Suprapubic skin (tissue), 4 donors: ENCODE results near the gene TAF6L. TPM values are rescaled to one million over a fixed set of nuclear protein-coding genes. Genes with fewer than 3 reads are reported as not detected.
"Not testable (repeated sequence)": the region's sequence is repeated elsewhere in the genome, so short reads cannot be mapped to it uniquely, and the experiment has no call there.

Experiments
- DNase-seq, 2 donors: peaks; one replicate each; pipeline ENCODE4 v3.0.0-alpha.2; 2019; ENCODE audit warnings: low spot score in 2 of 2
- H3K27ac ChIP-seq: fragments of 200-600 bp; sonication (generic); one replicate; pipeline ENCODE4 v1.5.1; 2019
- H3K27me3 ChIP-seq: fragments of 200-600 bp; sonication (generic); one replicate; pipeline ENCODE4 v1.5.1; 2019
- H3K36me3 ChIP-seq: fragments of 200-600 bp; sonication (generic); one replicate; pipeline ENCODE4 v1.5.1; 2019
- H3K4me1 ChIP-seq: fragments of 200-600 bp; sonication (generic); one replicate; pipeline ENCODE4 v1.5.1; 2019
- H3K4me3 ChIP-seq: fragments of 200-600 bp; sonication (generic); one replicate; pipeline ENCODE4 v1.5.1; 2019; ENCODE audit warnings: mild to moderate bottlenecking
- H3K9me3 ChIP-seq: fragments of 200-600 bp; sonication (generic); one replicate; pipeline ENCODE4 v1.5.1; 2019
- CTCF ChIP-seq, 2 donors: fragments of 200-600 bp in 1 of 2; fragments of 450-650 bp in 1 of 2; sonication (generic) in 1 of 2; IDR thresholded peaks; one replicate each; pipeline ENCODE4 v1.5.1; 2016 to 2019; ENCODE audit warnings: antibody characterized with exemption in 2 of 2, mild to moderate bottlenecking in 1 of 2, moderate library complexity in 1 of 2
- EP300 ChIP-seq: sonication (generic); formaldehyde crosslinking; IDR thresholded peaks from one replicate; pipeline ENCODE4 v1.6.1; 2017; ENCODE audit warnings: antibody characterized with exemption
- POLR2A ChIP-seq, 2 donors: fragments of 450-650 bp; IDR thresholded peaks; one replicate each; pipeline ENCODE4 v1.6.1; 2017; ENCODE audit warnings: antibody characterized with exemption in 2 of 2, mild to moderate bottlenecking in 2 of 2, moderate library complexity in 2 of 2
- POLR2AphosphoS5 ChIP-seq, 3 donors: sonication (generic); formaldehyde crosslinking; IDR thresholded peaks; one replicate each; pipeline ENCODE4 v1.6.1; 2017; ENCODE audit warnings: antibody characterized with exemption in 3 of 3
- WGBS: methylation state at CpG from one replicate; pipeline ENCODE4 v1.1.5; 2018; 5-methylcytosine and 5-hydroxymethylcytosine counted together
- total RNA-seq, 4 donors: library from RNA; depleted of rRNA; stranded (reverse); fragments of >200 nt; gene quantifications; one replicate each; pipeline ENCODE4 v1.1.0, GENCODE V29; 2016

The TAF6L gene
- total RNA-seq, 4 donors from 2014 or later = 10.2 to 48.7 (median 21.9) TPM

GRCh38 chr11:62752994-62753735 is 18.0 kb upstream of the TAF6L start:
- H3K9me3 ChIP-seq = no peaks in the 10 kb centered on the region
- peaks cover 14% of the 10 kb centered on the region for H3K36me3 ChIP-seq
- H3K4me1 ChIP-seq = peaks cover 38% of the 10 kb centered on the region
- no peak for DNase-seq
- TF ChIP-seq POLR2A (IDR thresholded peaks at IDR 0.05) (no peak), CTCF (IDR thresholded peaks at IDR 0.05) (no peak), POLR2AphosphoS5 (IDR thresholded peaks at IDR 0.05) (no peak), EP300 (no peak)
- 56% methylated on average over 13 of the region's 15 CpGs for WGBS
- no peaks in the 10 kb centered on the region for H3K27me3 ChIP-seq
- H3K4me3 ChIP-seq = peak overlapping the region; percentile 78
- peak overlapping the region; percentile 96 for H3K27ac ChIP-seq

- peaks cover 36% of the 10 kb centered on the region for H3K4me1 ChIP-seq
- TF ChIP-seq POLR2A (IDR thresholded peaks at IDR 0.05) = peak in 1 of 2 donors; percentile 55
- TF ChIP-seq POLR2AphosphoS5 (IDR thresholded peaks at IDR 0.05) = peak; percentile 67 to 89 (median 73)
- TF ChIP-seq CTCF (IDR thresholded peaks at IDR 0.05) = no peak
- TF ChIP-seq EP300 = no peak
- peaks cover 7% of the 10 kb centered on the region for H3K36me3 ChIP-seq
- H3K27ac ChIP-seq = peak within 1 kb of the TSS; percentile 96
- no peaks in the 10 kb centered on the region for H3K27me3 ChIP-seq
- peak; percentile 99 for DNase-seq
- WGBS = 1% methylated on average over 43 of the region's 47 CpGs
- no peaks in the 10 kb centered on the region for H3K9me3 ChIP-seq
- H3K4me3 ChIP-seq = peak within 1 kb of the TSS; percentile 78
Measured at GRCh38 chr11:62753736-62754603, 17.2 kb upstream of the TAF6L start, which contains the start of gene ZBTB3. TSS of gene ZBTB3 (minus strand) at chr11:62754160. CDS start at chr11:62753664, 496 bp downstream.

DNA sequence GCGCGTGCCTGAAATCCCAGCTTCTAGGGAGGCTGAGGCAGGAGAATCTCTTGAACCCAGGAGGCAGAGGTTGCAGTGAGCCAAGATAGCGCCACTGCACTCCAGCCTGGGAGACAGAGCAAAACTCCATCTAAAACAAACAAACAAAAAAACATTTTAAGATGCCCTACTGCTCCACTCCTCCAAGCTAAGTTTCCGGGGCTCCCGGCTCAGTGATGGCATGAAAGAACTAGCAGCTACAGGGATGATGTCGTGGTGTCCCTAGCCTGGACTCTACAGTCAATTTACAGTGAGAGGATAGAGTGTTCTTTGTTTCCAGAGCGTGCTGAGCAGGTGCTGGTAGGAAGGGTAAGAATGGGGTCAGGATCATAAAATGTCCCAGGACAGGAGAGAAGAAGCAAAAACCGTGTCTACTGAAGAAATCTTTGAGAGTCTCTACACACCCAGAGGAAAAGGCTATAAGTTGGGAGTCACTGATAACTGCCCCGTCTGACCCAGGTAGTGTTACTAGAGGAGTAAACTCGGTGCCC is 16.0 kb upstream of the TAF6L start:
- 73% methylated on average over 10 of the region's 10 CpGs for WGBS
- TF ChIP-seq CTCF (IDR thresholded peaks at IDR 0.05) = no peak
- TF ChIP-seq EP300 = no peak
- no peak for TF ChIP-seq POLR2AphosphoS5 (IDR thresholded peaks at IDR 0.05)
- no peak for TF ChIP-seq POLR2A (IDR thresholded peaks at IDR 0.05)
- Histone ChIP-seq H3K27me3 (no peaks in the 10 kb centered on the region), H3K27ac (no peak overlapping the region), H3K4me3 (no peak overlapping the region), H3K4me1 (peaks cover 33% of the 10 kb centered on the region), H3K36me3 (peaks cover 4% of the 10 kb centered on the region), H3K9me3 (no peaks in the 10 kb centered on the region)
- DNase-seq = no peak

GRCh38 chr11:62757846-62758788 is 13.1 kb upstream of the TAF6L start:
- Histone ChIP-seq H3K27ac (no peak overlapping the region), H3K4me3 (no peak overlapping the region), H3K4me1 (peaks cover 29% of the 10 kb centered on the region), H3K9me3 (no peaks in the 10 kb centered on the region), H3K27me3 (no peaks in the 10 kb centered on the region), H3K36me3 (no peaks in the 10 kb centered on the region)
- 66% methylated on average over 9 of the region's 9 CpGs for WGBS
- no peak for DNase-seq
- TF ChIP-seq EP300 (no peak), CTCF (IDR thresholded peaks at IDR 0.05) (no peak), POLR2AphosphoS5 (IDR thresholded peaks at IDR 0.05) (no peak), POLR2A (IDR thresholded peaks at IDR 0.05) (no peak)

DNA sequence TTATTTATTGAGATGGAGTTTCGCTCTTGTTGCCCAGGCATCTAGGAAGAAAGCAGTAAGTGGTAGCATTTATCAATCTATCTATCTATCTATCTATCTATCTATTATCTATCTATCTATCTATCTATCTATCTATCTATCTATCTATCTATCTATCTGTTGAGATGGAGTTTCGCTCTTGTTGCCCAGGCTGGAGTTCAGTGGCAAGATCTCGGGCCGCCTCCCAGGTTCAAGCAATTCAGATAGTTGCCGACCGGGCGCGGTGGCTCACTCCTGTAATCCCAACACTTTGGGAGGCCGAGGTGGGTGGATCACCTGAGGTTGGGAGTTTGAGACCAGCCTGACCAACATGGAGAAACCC is 10.3 kb upstream of the TAF6L start:
- 28% methylated on average over 9 of the region's 9 CpGs for WGBS
- Histone ChIP-seq H3K4me3 (peak overlapping the region; percentile 85), H3K27ac (peak overlapping the region; percentile 89)

More for the DNA sequence above, 10.3 kb upstream of the TAF6L start:
- peaks cover 24% of the 10 kb centered on the region for H3K4me1 ChIP-seq
- not testable (repeated sequence) for DNase-seq, H3K27me3 ChIP-seq, H3K9me3 ChIP-seq
- peaks cover 14% of the 10 kb centered on the region for H3K36me3 ChIP-seq
